EL (cell line): ENCODE results near the gene OR5K4.
"Not testable (repeated sequence)": the region's sequence is repeated elsewhere in the genome, so short reads cannot be mapped to it uniquely, and the experiment has no call there.

Experiments used
- DNase-seq: peaks from one replicate; pipeline ENCODE4 v3.0.0-alpha.2; 2016

OR5K4 gene

GRCh38 chr3:98371853-98372252 is 18.2 kb downstream of the OR5K4 start:
- DNase-seq: no peak

GRCh38 chr3:98372445-98372844 is 18.8 kb downstream of the OR5K4 start:
- no peak for DNase-seq

- DNase-seq: no peak
Observed at GRCh38 chr3:98376631-98377030, 23.0 kb downstream of the OR5K4 start.

- DNase-seq: no peak
Observed at GRCh38 chr3:98388147-98388546, 34.5 kb downstream of the OR5K4 start.

GRCh38 chr3:98390366-98390765 is 36.7 kb downstream of the OR5K4 start, which contains the start of gene OR5K3:
Gene OR5K3, plus strand, starts transcription at chr3:98390666. Its CDS starts 0 bp downstream, at chr3:98390666.
- DNase-seq: no peak

- no peak for DNase-seq
Observed at GRCh38 chr3:98395101-98395500, 41.4 kb downstream of the OR5K4 start.

- DNase-seq: not testable (repeated sequence)
Observed at GRCh38 chr3:98396482-98396881, 42.8 kb downstream of the OR5K4 start.

- no peak for DNase-seq
Observed at GRCh38 chr3:98398513-98398912, 44.9 kb downstream of the OR5K4 start.

- no peak for DNase-seq
Observed at GRCh38 chr3:98402507-98402906, 48.9 kb downstream of the OR5K4 start.

GRCh38 chr3:98404010-98404409 is 50.4 kb downstream of the OR5K4 start:
- DNase-seq: no peak
